HG03457 (cell line): ENCODE data around the gene SRC.

Experiments
- ATAC-seq: cut with Tn5 transposase; IDR thresholded peaks from one replicate; pipeline ENCODE4 v1.9.1; 2021; ENCODE audit warnings: moderate number of reproducible peaks; ENCODE audit not compliant: unreplicated experiment

The SRC gene

DNA sequence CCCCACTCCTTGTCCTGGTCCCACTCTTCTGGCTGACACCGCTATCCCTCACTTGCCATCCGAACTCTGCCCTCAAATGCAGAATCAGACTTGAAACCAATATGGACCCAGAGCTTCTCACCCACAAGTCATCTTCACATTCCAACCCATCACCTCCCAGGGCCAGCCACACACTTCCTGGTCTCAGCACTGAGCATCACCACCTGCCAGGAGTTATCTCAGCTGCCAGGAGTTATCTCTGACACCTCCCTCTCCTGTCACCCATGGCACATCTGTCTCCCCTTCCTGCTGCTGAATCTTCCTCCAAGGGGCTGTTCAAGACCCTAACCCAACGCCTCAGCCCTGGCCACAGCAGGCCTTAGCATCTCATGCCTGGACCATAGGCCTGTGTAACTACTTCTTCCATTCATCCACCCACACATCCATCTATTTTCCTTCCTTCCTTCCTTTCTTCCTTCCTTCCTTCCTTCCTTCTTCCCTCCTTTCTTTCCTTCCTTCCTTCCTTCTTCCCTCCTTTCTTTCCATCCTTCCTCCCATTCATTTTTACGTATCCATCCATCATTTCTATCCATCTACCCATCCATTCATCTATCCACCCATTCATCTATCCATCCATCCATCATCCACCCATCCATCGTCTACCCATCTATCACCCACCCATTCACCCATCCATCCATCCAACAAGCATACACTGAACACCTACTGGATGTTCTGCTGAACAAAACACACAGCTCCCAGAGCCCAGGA lies 100.5 kb downstream of the SRC start:
- no peak for ATAC-seq

DNA sequence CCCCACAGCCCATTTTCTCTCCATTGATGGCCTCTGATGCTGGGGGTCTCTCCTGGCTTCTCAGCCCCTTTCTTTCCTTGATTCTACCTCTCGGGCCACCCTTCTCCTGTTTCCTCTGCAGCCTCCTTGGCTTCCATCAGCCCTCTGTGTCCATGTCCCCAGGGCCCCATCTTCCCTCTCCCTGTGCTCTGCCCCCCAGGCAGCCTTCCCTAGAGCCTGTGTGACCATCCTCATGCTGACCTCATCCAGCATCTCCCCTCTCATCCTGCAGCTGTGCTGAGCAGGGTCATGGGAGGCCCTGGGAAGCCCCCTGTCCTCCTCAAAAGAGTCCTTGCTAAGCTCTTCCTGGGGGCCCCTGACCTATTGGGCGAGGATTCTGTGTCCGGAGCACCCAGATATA lies 101.7 kb downstream of the SRC start:
- no peak for ATAC-seq

DNA sequence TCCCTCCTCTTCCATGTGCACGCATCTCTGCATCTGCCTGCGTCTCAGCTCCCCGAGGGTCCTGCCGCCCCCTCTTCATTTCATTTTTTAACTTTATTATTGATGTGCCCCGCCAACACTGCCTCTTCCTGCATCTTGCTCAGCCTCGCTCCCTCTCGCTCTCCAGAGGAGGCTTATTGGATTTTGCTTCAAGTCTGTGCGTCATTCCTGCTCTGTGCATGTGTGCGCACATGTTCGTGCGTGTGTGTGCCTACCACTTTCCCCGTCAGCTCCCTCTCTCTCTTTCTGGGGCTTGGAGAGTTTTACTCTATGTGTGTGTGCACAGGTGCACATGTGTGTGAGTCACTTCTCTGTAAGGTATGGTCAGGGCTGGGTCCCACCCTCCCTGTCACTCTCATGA lies 103.3 kb downstream of the SRC start:
- no peak for ATAC-seq

DNA sequence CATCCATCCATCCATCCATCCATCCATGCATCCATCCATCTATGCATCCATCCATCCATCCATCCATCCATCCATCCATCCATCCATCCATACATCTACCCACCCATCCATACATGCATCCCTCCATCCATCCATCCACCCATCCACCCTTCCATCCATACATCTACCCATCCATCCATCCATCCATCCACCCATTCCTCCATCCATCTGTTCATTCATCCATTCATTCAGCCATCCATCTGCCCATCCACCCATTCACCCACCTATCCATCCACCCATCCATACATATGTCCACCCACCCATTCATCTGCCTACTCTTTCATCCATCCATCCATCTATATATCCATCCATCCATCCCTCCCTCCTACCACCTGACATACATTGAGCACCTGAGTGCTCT lies 104.4 kb downstream of the SRC start:
- no peak for ATAC-seq

DNA sequence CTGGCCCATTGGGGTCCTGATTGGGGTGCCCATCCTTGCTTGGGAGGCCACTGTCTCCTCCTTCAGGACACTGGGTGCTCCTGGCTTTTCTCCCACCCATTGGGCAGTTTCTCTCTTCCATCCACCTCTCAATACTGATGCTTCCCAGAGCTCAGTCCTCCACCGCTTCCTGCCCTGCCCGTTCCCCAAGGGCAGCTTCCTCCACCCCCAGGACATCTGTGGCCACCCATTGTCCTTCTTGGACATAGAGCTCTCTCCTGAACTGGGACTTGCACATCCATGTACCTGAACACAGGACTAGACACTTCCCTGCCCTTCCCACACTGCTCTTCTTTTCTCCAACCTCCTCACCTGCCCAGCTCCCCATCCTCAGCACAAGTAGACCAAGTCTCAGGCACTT lies 105.7 kb downstream of the SRC start:
- no peak for ATAC-seq

DNA sequence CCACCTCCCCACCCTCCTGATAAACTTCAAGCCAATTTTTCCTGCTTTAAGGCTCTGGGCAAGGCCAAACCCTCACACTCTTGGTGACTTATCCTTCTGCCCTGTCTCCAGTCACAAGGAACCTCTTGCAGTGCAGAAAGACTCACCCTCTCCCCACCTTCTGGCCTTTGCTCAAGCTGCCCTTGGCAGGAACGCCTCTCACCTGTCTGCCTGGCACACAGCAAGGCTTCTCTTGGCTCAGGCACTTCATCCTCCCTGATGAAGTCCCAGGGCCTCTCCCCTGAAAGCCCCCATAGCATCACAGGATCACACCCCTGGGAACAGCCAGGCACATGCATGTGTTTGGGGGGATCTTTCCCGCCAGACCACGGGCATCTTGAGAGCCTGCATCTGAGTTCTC lies 106.3 kb downstream of the SRC start:
- ATAC-seq, result no peak

DNA sequence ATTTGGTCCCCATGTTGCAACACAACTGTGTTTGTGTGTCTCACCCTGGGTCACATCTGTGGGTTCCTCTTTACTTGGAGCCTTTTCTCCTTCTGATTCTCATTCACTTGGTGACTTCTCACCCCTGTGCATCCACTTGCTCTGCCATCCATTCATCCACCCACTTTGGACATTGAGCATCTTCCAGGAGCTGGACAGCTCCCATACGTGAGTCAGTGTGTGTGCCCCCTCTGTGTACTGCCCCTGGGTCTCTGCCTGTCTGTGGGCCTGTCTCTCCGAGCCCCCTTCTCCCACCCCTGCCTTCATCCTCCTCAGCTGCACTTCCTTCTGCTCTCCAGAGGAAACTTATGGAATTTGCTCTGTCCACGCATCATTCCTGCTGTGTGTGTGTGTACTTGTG lies 107.3 kb downstream of the SRC start:
- ATAC-seq, result no peak

DNA sequence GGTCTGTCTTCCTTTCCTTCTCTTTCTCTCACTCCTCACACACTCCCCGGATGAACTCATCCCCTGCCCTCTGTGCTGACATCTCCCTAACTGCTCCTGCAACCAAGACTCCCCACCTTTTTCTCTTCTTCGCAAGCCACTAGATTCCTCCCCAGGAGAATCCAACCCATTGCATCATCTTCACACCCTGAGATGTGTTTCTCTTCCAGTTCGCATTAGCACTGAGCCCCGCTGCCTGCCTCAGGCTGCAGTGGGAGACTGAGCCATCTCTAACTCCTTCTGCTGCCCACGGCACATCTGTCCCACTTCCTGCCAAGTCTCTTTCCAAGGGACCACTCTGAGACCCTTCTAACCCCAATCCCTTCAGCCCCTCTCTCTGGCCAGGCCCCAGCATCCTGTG lies 107.9 kb downstream of the SRC start:
- ATAC-seq, result no peak

DNA sequence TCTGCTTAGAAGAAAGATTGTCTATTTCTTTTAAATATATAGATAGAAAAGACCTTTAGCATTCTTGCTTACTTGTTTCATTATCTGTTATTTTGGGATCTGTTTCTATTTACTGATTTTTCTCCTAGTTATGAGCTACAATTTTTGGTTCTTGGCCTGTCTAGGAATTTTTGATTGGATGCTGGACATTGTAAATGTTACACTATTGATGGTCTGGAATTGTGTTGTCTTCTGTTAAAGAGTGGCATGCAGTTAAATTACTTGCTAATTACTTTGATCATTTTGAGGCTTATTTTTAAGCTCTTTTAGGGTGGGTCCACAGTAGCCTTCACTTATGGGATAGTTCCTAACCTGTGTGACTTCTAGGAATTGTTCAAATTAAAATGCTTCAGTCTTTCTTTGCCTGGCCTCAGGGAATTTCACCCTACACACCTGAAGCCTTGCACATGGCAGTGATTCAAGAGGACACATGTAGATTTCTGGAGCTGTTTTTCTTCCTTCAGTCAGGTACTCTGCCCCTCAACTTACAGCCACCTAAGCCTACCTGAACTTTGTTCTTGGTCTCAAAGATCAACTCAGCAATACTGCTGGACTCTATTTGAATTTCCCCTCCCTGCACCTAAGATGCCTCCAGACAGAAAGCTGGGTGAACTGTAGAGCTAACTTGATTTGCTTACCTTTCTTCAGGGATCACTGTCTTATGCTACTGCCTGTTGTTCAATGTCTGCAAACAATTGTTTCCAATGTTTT lies 108.9 kb downstream of the SRC start:
- no peak for ATAC-seq
